DND-41 (cell line): ENCODE measurements around the gene THYN1.

Source experiments
- EZH2 ChIP-seq: IDR thresholded peaks from 3 replicates; pipeline ENCODE4 v1.6.1; 2012; ENCODE audit warnings: borderline replicate concordance, low read depth, mild to moderate bottlenecking, moderate library complexity, low read length, inconsistent platforms; ENCODE audit not compliant: severe bottlenecking
- TF ChIP-seq, protein P1 (sequence below): IDR thresholded peaks from 2 replicates; pipeline ENCODE4 v1.5.1; 2012; ENCODE audit warnings: borderline replicate concordance, low read length, moderate library complexity, mild to moderate bottlenecking; ENCODE audit not compliant: poor library complexity, severe bottlenecking; ENCODE audit errors: extremely low read depth

DNA sequence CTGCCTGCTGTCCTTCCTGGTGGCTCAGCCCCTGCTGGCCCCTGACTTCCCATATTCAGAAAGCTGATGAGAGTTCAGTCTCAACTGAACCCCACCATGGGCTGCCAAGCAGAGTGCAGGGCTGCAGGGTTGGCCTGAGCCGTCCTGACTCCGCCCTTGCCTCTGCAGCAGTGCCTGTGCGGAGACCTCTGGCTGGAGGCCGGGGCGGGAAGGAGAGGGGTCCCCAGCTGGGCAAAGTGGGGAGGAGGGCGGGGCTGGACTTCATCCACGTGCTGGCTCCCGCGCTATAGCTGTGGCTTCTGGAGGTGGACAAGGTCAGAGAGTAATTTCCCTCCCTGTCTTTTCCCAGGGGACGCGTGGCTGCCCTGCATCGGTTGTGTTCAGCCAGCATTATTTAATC, 36.6 kb upstream of the THYN1 start:
- TF ChIP-seq, protein P1, sequence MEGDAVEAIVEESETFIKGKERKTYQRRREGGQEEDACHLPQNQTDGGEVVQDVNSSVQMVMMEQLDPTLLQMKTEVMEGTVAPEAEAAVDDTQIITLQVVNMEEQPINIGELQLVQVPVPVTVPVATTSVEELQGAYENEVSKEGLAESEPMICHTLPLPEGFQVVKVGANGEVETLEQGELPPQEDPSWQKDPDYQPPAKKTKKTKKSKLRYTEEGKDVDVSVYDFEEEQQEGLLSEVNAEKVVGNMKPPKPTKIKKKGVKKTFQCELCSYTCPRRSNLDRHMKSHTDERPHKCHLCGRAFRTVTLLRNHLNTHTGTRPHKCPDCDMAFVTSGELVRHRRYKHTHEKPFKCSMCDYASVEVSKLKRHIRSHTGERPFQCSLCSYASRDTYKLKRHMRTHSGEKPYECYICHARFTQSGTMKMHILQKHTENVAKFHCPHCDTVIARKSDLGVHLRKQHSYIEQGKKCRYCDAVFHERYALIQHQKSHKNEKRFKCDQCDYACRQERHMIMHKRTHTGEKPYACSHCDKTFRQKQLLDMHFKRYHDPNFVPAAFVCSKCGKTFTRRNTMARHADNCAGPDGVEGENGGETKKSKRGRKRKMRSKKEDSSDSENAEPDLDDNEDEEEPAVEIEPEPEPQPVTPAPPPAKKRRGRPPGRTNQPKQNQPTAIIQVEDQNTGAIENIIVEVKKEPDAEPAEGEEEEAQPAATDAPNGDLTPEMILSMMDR, result no peak
- TF ChIP-seq EZH2, result no peak
